Measurements from ENCODE around the gene DLG1. TPM values are rescaled to one million over a fixed set of nuclear protein-coding genes. Genes with fewer than 3 reads are reported as not detected.
"Not testable (repeated sequence)": the region's sequence is repeated elsewhere in the genome, so short reads cannot be mapped to it uniquely, and the experiment has no call there.

DLG1 gene
- polyA plus RNA-seq, 4 donors = 68.7 to 98.7 (median 88.6) TPM

DNA sequence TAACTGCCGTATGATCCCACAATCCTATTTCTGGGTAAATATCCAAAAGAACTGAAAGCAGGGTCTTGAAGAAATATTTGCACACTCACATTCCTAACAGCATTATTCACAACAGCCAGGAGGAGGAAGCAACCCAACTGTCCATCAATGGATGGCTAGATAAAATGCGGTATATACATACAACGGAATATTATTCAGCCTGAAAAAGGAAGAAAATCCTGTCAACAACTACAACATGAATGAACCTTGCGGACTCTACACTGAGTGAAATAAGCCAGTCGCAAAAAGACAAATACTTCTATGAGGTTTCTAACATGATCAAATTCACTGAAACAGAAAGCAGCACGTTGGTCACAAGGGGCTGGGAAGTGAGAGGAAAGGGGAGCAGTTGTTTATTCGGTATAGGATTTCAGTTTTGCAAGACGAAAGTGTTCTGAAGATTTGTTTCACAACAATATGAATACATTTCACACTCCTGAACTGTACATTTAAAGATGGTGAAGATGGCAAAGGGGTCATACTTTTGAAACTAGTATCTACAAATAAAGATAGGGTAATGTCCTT lies 6.2 kb downstream of the DLG1 start:
- DNase-seq (ENCODE audit: low read depth in 4 of 4, low spot score in 3 of 4) = no peak

DNA sequence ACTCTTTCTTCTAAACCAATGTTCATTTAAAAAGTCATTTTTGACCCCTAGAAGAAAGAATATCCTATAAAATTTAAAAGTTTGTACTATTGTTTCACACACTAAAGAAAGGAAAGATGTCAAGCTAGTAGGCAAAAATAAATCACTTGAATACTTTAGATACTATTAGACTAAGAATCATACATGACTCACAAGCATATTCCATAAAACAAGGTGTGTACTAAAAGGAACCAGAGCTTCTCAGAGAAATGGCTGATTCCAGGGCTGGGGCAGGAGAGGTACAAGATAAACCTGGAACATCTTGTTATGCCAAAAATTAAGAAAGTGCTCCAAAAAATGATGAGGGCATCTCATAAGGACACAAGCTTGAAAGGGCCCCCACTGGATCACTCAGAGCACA lies 8.7 kb downstream of the DLG1 start:
- no peak for DNase-seq (ENCODE audit: low read depth in 4 of 4, low spot score in 3 of 4)

DNA sequence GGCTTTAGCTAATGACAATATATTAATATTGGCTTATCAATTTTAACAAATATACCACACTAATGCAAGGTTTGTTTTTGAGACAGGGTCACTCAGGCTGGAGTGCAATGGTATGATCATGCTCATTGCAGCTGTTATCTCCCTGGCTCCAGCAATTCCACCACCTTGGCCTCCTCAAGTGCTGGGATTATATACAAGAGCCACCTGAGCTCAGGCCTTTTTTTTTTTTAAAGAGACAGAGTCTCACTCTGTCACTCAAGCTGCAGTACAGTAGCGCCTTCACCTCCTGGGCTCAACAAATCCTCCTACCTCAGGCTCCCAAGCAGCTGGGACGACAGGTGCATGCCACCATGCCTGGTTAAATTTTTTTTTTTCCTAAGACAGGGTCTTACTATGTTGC lies 11.7 kb downstream of the DLG1 start:
- no peak for DNase-seq (ENCODE audit: low read depth in 4 of 4, low spot score in 3 of 4)

DNA sequence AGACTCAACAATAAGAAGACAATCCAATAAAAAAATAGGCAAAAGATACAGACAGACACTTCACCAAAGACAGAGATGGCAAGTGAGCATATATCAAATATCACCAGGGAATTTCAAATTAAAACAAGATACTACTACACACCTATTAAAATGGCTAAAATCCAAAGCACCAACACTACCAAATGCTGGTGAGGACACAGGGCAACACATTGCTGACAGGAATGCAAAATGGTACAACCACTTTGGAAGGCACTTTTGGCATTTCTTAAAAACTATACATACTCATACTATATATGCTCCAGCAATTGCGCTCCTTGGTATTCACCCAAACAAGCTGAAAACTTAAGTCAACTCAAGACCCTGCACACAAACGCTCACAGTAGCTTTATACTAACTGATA lies 12.9 kb downstream of the DLG1 start:
- no peak for DNase-seq (ENCODE audit: low read depth in 4 of 4, low spot score in 3 of 4)

DNA sequence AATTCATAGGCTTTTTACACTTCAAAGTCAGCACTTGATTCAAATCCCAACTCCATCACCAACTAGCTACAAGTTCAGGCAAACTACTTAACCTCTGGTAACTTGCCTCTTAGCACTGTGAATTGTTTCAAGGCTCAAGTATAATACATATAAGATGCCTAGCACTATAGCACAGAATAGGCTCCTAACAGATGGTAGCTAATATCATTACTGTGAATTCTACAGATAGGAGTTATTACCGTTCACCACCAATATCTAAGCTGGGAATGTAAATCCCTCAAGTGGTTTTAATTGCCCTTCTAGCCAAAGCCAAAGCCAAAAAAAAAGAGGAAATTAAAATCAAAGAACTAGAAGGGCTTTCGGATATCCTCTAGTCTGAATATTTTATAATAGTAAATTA lies 15.4 kb downstream of the DLG1 start:
- no peak for DNase-seq (ENCODE audit: low read depth in 4 of 4, low spot score in 3 of 4)

DNA sequence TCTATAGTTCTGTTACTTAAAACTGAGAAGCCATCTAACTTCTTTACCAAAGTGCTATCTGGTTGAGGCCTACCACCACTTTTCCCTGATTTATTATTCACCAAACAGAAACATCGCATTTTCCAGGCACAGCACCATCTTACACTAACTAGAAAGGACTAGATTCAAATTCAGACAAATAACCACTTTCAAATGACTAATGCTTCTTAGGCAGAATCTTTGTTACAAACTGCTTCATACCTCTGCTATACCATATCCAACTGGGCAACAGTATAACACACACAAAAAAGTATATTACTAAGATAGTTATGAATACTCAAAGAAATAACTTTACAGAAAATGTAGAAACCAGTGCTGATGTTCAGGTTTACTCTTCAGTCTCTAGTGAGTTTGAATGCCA lies 16.6 kb downstream of the DLG1 start:
- no peak for DNase-seq (ENCODE audit: low read depth in 4 of 4, low spot score in 3 of 4)

DNA sequence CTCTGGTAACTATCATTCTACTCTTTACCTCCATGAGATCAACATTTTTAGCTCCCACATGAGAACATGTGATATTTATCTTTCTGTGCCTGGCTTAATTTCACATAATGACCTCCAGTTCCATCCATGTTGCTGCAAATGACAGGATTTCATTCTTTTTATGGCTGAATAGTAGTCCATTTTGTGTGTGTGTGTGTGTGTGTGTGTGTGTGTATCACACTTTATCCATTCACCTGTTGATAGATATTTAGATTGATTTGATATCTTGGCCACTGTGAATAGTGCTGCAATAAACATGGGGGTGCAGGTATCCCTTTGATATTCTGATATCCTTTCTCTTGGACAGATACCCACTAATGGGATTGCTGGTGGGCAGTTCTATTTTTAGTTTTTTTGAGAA lies 18.3 kb downstream of the DLG1 start:
- DNase-seq (ENCODE audit: low read depth in 4 of 4, low spot score in 3 of 4) = no peak

DNA sequence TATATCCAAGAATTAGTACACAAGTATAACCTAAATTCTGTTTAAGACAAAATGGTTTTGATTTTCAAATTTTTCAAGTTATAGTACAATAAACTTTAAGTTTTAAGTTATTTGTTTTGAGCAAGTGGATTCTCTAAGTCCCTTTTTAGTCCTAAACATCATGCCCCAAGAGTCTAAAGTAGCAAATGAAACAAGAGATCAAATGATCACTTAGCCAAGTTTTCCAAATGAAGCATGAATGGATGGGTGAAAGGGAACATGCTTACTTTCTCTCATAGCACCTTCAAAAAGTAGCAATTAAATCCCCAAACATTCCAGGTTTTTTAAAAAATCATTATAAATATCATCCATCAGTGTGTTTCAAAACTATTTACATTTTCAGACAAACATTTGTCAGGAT lies 19.5 kb downstream of the DLG1 start:
- DNase-seq (ENCODE audit: low read depth in 4 of 4, low spot score in 3 of 4) = no peak

DNA sequence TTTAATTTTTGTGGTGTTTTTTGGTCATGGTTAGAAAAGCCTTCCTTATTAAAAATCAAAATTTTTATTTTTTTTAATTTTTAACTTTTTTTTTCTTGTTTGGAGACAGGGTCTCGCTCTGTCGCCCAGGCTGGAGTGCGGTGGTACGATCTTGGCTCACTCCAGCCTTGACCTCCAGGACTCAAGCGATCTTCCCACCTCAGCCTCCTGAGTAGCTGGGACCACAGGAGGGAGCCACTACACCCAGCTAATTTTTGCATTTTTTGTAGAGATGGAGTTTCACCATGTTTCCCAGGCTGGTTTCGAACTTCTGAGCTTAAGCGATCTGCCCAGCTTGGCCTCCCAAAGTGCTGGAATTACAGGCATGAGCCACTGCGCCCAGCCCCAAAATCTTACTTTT lies 21.6 kb downstream of the DLG1 start:
- not testable (repeated sequence) for DNase-seq (ENCODE audit: low read depth in 4 of 4, low spot score in 3 of 4)

DNA sequence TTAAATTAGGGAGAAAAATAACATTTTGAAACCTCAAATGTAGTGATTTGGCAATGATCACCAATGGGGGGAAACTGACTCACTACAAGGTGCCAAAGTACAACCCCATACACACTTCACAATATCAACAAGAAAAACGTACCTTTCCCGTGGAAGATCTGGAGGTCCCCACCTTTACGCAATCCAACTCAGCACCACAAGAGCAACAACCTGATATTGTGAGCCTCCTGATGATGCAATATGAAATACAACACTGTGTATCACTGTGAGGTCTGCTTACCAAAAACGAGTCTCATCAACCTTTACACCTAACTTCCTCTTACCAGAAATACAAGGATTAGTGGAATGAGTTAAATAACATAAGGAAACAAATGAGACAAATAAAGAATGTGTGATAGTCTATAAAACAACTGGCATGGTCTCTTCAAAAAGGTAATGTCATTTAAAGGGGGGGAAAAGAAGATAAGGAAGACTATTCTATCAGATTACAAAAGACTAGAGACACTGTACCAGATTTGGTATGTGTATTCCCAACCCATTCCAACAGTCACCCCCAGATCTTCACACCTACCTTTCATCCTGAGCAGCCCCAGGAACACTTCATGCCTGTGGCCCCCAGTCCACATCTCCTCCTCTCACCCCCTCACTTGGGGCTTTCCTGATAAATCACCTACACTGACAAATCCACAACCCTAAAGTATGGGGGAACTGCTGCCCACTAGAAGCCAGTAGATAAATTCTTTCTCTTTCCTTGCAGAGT lies 27.7 kb downstream of the DLG1 start:
- DNase-seq (ENCODE audit: low read depth in 4 of 4, low spot score in 3 of 4) = no peak

DNA sequence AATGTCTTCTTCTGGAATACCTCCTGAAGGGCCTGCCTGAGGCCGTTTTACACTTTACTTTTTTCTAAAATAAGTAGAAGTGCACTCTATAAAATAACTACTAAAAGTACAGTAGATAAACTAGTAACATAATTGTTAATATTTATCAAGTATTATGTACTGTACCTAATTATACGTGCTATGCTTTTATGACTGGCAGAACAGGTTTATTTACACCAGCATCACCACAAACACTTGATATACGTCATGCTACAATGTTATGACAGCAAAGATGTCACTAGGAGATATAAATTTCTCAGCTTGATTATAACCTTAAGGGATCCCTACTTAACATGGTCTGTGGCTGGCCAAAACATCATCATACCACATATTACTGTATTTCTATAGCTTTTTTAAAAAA lies 29.4 kb downstream of the DLG1 start:
- no peak for DNase-seq (ENCODE audit: low read depth in 4 of 4, low spot score in 3 of 4)

DNA sequence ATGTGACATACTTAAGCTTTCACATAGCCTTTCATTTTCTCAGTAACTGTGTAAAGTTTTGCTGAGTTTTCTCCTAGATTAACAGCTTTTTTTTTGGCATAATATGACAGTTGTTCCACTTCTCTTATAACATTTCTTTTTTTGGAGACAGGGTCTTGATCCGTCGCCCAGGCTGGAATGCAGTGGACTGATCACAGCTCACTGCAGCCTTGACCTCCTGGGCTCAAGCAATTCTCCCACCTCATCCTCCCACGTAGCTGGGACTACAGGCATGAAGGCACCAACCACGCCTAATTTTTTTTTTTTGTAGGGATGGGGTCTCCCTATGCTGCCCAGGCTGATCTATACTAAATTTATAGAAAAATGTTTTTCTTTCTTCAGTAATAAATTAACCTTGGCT lies 30.1 kb downstream of the DLG1 start:
- DNase-seq (ENCODE audit: low read depth in 4 of 4, low spot score in 3 of 4) = no peak

DNA sequence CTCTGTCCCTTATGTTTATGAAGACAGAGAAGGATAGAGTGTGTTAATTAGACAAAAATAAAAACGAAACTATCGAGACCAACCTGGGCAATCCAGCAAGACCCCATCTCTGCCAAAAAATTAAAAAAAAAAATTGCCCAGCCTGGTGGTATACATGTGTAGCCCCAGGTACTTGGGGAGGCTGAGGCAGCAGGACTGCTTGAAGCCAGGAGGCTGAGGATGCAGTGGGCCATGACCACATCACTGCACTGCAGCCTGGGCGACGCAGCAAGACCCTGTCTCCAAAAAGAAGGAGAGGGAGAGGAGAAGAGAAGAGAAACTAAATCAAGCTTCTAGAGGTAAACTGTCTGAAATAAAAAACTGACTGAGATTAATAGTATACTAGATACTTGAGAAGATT lies 32.1 kb downstream of the DLG1 start:
- DNase-seq (ENCODE audit: low read depth in 4 of 4, low spot score in 3 of 4) = no peak

DNA sequence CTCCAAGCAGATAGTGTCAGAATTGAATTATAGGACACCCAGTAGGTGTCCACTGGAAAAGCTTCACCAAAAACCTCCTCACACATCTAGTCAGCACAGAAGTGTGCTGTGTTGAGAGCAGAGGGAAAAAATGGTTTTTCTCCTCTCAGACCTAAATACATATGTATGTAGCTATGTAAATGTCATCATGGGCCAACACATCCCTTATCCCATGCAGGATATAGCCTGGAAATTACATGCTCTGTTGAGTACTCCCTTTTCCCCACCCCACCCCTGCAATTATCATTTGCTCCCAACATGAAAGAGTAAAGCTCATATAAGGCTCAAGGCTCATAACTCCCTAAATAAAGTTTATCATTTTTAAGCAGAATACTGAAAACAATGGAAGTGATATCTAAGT lies 35.7 kb downstream of the DLG1 start:
- DNase-seq (ENCODE audit: low read depth in 4 of 4, low spot score in 3 of 4) = no peak

DNA sequence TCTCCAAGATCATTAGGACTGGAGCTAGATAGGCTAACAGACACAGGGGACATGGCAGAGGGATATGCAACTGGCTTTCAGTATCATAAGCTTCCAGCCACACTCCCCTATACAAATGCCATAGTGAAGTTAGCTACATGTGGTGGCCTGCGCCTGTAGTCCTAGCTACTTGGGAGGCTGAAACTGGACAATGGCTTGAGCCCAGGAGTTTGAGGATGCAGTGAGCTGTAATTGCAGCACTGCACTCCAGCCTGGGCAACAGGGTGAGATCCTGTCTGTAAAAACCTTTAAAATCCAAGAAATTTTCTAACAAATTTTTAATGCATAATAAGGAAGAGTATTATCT lies 37.3 kb downstream of the DLG1 start:
- no peak for DNase-seq (ENCODE audit: low read depth in 4 of 4, low spot score in 3 of 4)

DNA sequence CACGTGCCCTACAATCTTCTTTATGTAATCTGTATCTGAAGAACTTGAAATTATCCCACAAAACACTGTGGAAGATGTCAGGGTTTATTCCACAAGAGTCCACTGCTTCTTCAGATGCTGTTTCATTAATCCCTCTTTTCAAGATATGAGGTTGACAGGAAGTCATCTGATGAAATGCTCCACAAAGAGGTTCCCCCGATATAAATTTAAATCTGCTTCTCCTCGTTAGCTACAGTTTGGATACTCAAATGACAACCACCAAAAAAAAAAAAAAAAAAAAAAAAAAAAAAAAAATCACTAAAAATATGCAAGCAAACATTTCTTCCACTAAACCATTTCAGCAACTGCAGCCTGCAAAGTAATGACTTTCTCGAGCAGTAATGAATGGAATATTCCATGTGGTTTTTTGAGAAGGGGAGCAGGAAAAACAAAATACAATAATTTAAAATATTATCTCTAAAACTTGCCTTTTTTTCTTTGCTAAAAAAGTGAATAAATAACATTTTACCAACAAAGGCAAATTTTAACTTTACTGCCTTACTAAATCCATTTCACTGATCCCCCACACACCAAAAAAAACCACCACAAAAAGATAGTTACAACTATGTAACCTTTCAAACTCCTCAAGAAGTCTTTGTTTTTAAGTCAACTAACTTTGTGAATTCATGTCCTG lies 37.8 kb downstream of the DLG1 start:
- no peak for DNase-seq (ENCODE audit: low read depth in 4 of 4, low spot score in 3 of 4)

DNA sequence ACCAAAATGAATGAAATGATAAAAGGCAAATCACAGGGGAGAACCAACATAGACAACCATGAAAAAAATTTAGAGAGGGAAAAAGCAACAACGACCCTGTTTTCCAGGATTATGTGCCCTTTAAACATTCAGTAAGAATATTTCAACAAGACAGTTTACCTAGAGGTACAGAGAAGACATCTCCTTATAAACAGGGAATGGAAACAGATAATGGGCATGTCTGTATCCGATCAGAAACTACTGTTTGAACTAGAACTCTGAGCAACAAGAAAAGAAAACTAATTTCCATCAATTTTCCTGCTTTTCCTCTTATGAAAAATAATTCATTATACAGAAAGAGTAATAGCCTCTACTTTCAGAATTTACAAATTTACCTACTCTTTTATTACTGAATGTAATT lies 39.3 kb downstream of the DLG1 start:
- DNase-seq (ENCODE audit: low read depth in 4 of 4, low spot score in 3 of 4) = no peak

DNA sequence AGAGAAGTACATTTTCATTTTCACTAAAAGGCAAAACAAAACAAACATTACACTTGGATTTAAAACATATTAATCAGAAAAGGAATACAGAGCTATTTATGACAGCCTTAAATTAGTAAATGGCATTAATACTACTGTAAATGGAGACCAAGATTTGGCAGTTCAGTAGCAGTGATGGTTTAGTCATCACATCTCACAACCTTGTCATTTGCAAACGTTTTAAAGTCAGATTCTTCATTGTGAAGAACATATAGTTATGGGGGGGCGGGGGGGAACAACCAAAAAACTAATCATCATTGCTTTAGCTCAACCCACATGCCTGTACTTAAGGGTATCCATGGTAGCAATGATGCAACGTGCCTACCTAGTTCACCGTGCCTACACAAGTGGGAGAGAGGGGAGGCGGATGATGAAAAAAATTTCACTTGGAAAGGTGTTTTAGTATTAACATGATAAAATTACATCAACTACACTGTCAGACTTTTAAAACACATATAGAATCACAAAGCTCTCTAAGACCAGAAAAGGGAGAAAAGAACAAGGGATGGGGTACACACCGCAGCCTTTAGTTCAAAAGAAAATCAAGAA lies 40.1 kb downstream of the DLG1 start:
- no peak for DNase-seq (ENCODE audit: low read depth in 4 of 4, low spot score in 3 of 4)

DNA sequence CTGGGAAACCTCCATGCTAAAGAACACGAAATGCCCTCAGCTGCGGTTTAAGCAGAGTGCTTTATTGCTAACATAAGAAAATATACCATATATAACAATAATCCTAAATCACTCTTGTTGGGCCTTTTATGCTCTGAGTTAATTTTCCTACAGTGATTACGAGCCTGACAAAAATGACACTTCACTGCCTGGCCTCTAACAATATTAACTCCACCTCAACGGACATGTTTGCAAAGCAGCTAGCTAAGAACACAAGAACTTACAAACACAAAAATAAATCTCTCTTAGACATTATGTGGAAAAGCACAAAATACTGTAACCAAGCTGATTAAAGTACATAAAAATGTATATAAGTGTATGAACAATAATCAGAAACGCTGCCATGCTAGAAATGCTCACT lies 40.7 kb downstream of the DLG1 start:
- DNase-seq (ENCODE audit: low read depth in 4 of 4, low spot score in 3 of 4) = no peak

DNA sequence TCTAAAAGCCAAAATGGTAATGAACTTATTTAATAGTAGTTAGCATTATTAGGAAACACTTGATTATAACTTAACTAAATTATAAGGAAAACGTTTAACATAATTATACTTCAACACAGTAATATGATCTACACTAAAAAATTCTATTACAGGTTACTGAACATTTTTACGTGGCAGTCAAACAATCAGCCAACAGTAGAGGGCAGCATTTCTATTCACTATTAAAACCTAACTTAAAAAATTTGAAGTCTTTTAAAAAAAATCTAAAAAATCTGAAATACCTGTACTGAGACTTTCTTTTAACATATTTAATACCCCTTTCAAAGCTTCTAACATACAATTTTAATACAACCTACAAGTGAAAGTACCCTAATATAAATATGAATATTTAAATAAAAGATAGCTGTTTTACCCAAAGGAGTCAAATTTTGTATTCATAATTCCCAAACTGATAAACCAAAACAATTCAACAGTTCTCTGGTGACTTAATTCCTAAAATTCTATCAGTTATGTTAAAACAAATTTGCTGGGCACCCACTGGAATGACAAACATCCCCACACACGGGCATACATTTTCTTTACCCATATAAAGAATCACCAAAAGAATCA lies 41.5 kb downstream of the DLG1 start:
- peak in 3 of 4 donors; percentile 16 to 26 (median 19) for DNase-seq (ENCODE audit: low read depth in 4 of 4, low spot score in 3 of 4)

DNA sequence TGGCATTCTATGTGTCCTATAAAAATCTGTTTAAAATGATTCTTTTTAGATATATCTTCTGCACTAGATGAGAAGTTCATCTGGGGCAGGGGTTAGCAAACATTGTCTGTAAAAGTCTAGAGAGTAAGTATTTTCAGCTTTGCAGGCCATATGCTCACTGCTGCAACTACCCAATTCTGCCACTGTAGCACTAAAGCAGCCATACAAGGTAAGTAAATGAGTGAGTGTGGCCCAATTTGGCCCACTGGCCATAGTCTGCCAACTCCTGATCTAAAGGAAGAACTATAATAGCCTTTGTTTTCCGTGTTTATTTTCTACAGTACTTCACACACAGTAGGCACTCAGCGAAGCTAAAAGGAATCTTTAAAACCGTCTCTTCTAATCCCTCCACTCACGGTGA lies 42.3 kb downstream of the DLG1 start:
- DNase-seq (ENCODE audit: low read depth in 4 of 4, low spot score in 3 of 4) = no peak
